Endothelial cell of umbilical vein (primary cell): ENCODE data around the gene OSBPL8. TPM values are rescaled to one million over a fixed set of nuclear protein-coding genes. Genes with fewer than 3 reads are reported as not detected.

Experiments
- BruUV-seq: library from RNA; stranded (reverse); fragments of 400-500 nt; replicated peaks from 2 replicates; lab custom pipeline; 2021; lab: Mats Ljungman, UMichigan
- CTCF ChIA-PET: fragments of 300-600, 350-600 bp; sonication (Branson Sonifier 250); formaldehyde crosslinking; loops from one replicate; lab custom pipeline; 2021; ENCODE audit warnings: antibody characterized with exemption, inconsistent platforms; lab: Charles Lee
- POLR2A ChIA-PET: fragments of 300-600, 350-600 bp; sonication (Branson Sonifier 250); formaldehyde crosslinking; loops from one replicate; lab custom pipeline; 2021; ENCODE audit warnings: antibody characterized with exemption, inconsistent platforms; lab: Charles Lee
- DNase-seq: peaks from one replicate; pipeline ENCODE4 v3.0.0-alpha.2; 2011; ENCODE audit warnings: low read depth, low spot score
- FAIRE-seq: peaks from 2 replicates; lab custom pipeline; 2011; peaks lifted over from hg19 to GRCh38; lab: Jason Lieb, UNC
- H2AFZ ChIP-seq: 2 replicates; pipeline ENCODE4 v1.6.0; 2012; ENCODE audit warnings: low read depth, low read length, control low read depth, inconsistent platforms
- H3K27ac ChIP-seq: 2 replicates; pipeline ENCODE4 v1.5.1; 2011; ENCODE audit warnings: low read depth, mild to moderate bottlenecking, control low read depth, low read length, moderate library complexity; ENCODE audit not compliant: insufficient read depth
- H3K27me3 ChIP-seq, 2 experiments: 2 replicates each; pipeline versions ENCODE4 v1.6.0 to v1.6.1; 2011; ENCODE audit warnings: low read length in 2 of 2, mixed read lengths in 1 of 2; ENCODE audit not compliant: control insufficient read depth in 2 of 2, insufficient read depth in 2 of 2
- H3K36me3 ChIP-seq, 2 experiments: 2 replicates in 1 of 2; 3 replicates in 1 of 2; pipeline ENCODE4 v1.5.1; 2011; ENCODE audit warnings: low read length in 2 of 2, mild to moderate bottlenecking in 1 of 2, moderate library complexity in 1 of 2; ENCODE audit not compliant: control insufficient read depth in 2 of 2, insufficient read depth in 2 of 2; ENCODE audit errors: extremely low read depth in 1 of 2
- H3K4me1 ChIP-seq: 3 replicates; pipeline ENCODE4 v1.5.1; 2011; ENCODE audit warnings: mild to moderate bottlenecking, low read length; ENCODE audit not compliant: control insufficient read depth, insufficient read depth; ENCODE audit errors: extremely low read depth
- H3K4me2 ChIP-seq: 2 replicates; pipeline ENCODE4 v1.6.1; 2011; ENCODE audit warnings: low read length, control low read depth, mixed read lengths; ENCODE audit not compliant: insufficient read depth
- H3K4me3 ChIP-seq, 3 experiments: fragments of 200-600 bp in 1 of 3; sonication (generic), shearing (Covaris generic) in 1 of 3; replicated peaks in 1 of 3; 2 replicates each; pipeline ENCODE4 v1.5.1; 2011 to 2016; ENCODE audit warnings: control low read depth in 3 of 3, low read length in 3 of 3, mild to moderate bottlenecking in 2 of 3, inconsistent platforms in 1 of 3, low read depth in 1 of 3, moderate library complexity in 1 of 3; ENCODE audit not compliant: insufficient read depth in 1 of 3
- H3K79me2 ChIP-seq: 2 replicates; pipeline ENCODE4 v1.6.0; 2012; ENCODE audit warnings: low read length, inconsistent platforms; ENCODE audit not compliant: control insufficient read depth, insufficient read depth
- H3K9ac ChIP-seq: replicated peaks from 2 replicates; pipeline ENCODE3; 2011; ENCODE audit warnings: low read length, control low read depth; ENCODE audit not compliant: insufficient read depth; ENCODE audit errors: extremely low read depth
- H3K9me1 ChIP-seq: replicated peaks from 3 replicates; pipeline ENCODE4 v1.6.0; 2011; ENCODE audit warnings: mild to moderate bottlenecking, low read length; ENCODE audit not compliant: control insufficient read depth, insufficient read depth; ENCODE audit errors: extremely low read depth
- H3K9me3 ChIP-seq: replicated peaks from 2 replicates; pipeline ENCODE4 v1.5.1; 2012; ENCODE audit warnings: low read length, inconsistent platforms; ENCODE audit not compliant: control insufficient read depth, insufficient read depth
- H4K20me1 ChIP-seq: replicated peaks from 2 replicates; pipeline ENCODE3; 2011; ENCODE audit warnings: mild to moderate bottlenecking, low read length; ENCODE audit not compliant: control insufficient read depth, insufficient read depth; ENCODE audit errors: extremely low read depth
- EZH2 ChIP-seq: IDR thresholded peaks from 2 replicates; pipeline ENCODE4 v1.6.1; 2012; ENCODE audit warnings: borderline replicate concordance, low read depth, mild to moderate bottlenecking, moderate library complexity, low read length, inconsistent platforms; ENCODE audit not compliant: severe bottlenecking
- FOS ChIP-seq: IDR thresholded peaks from 2 replicates; pipeline ENCODE4 v1.6.1; 2011; ENCODE audit warnings: mild to moderate bottlenecking, low read length, moderate library complexity, borderline replicate concordance; ENCODE audit not compliant: insufficient read depth
- GATA2 ChIP-seq: IDR thresholded peaks from 2 replicates; pipeline ENCODE4 v1.7.0; 2011; ENCODE audit warnings: low read depth, mild to moderate bottlenecking, moderate library complexity, mixed read lengths, low read length; ENCODE audit not compliant: insufficient read length, insufficient read depth
- JUN ChIP-seq: IDR thresholded peaks from 2 replicates; pipeline ENCODE4 v1.6.1; 2011; ENCODE audit warnings: borderline replicate concordance, low read depth; ENCODE audit not compliant: insufficient read length, insufficient read depth
- MAX ChIP-seq: IDR thresholded peaks from 2 replicates; pipeline ENCODE4 v1.6.1; 2011; ENCODE audit not compliant: insufficient read depth, insufficient read length
- MYC ChIP-seq: IDR thresholded peaks from one replicate; pipeline ENCODE4 v1.6.1; 2011; ENCODE audit warnings: mild to moderate bottlenecking, low read depth, low read length
- POLR2AphosphoS5 ChIP-seq: IDR thresholded peaks from 2 replicates; pipeline ENCODE4 v1.6.1; 2012; ENCODE audit warnings: low read depth, mild to moderate bottlenecking, control low read depth, low read length, moderate library complexity; ENCODE audit not compliant: insufficient read depth
- dilution Hi-C: fragments of 300-500 bp; cut with MboI; formaldehyde crosslinking; loops from one replicate; pipeline ENCODE4 v1.15.0; 2019; ENCODE audit warnings: low sequenced_read_pairs; ENCODE audit not compliant: extremely low pct_ligation_motif_present
- intact Hi-C: fragments of 100-400 bp; cut with micrococcal nuclease; formaldehyde crosslinking; loops from one replicate; pipeline ENCODE4 v1.10.0; 2022
- polyA plus RNA-seq, 4 experiments: library from polyadenylated mRNA; depleted of rRNA in 3 of 4; stranded (reverse) in 3 of 4; unstranded in 1 of 4; fragments of >200 nt; gene quantifications; 2 replicates each; pipeline versions ENCODE4 v1.2.1 to v1.2.3, GENCODE V29; 2011 to 2012; ENCODE audit warnings: missing spikeins in 1 of 4
- small RNA-seq: library from RNA; depleted of rRNA; stranded (forward); fragments of <200 nt; gene quantifications from one replicate; pipeline ENCODE3, GENCODE V24; 2012; ENCODE audit warnings: low replicate concordance, low read depth; ENCODE audit not compliant: insufficient read depth, insufficient read length
- total RNA-seq: library from RNA; stranded (reverse); gene quantifications from 2 replicates; pipeline ENCODE4 v1.2.3, GENCODE V29; 2021

OSBPL8 gene
- total and polyA plus RNA-seq, 2 donors (not counting 3 experiments of a cell fraction or from before 2014, with no cell fraction given) = 10.3 to 47.6 TPM

DNA sequence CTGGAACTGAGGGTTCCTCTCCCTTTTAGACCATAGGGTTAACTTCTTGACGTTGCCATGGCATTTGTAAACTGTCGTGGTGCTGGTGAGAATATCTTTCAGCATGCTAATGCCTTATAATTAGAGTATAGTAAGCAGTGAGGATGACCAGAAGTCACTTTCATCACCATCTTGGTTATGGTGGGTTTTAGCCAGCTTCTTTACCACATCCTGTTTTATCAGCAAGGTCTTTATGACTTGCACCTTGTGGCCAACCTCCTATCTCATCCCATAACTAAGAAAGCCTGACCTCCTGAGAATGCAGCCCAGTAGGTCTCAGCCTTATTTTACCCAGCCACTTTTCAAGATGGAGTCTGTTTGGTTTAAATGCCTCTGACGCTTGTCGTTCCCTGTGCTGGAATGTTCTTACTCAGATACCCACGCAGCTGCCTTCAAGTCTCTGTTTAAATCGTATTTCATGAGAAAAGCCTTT is 255.5 kb downstream of the OSBPL8 start:
- dilution Hi-C loops = no loop called here
- no peak overlapping the region for H3K4me3 ChIP-seq
- no peak overlapping the region for H3K27ac ChIP-seq
- no peak for FAIRE-seq
- no peak overlapping the region for H3K4me2 ChIP-seq
- peaks cover 9% of the 10 kb centered on the region for H3K4me1 ChIP-seq
- H3K9me1 ChIP-seq = no peaks in the 10 kb centered on the region
- POLR2A ChIA-PET = no interaction called here
- TF ChIP-seq MAX (no peak), FOS (no peak), EZH2 (no peak), POLR2AphosphoS5 (no peak), JUN (no peak), GATA2 (no peak)
- H3K27me3 ChIP-seq = no peaks in the 10 kb centered on the region
- intact Hi-C loops = no loop called here
- H3K79me2 ChIP-seq = no peaks in the 10 kb centered on the region
- DNase-seq = no peak
- H3K36me3 ChIP-seq = no peaks in the 10 kb centered on the region
- no peaks in the 10 kb centered on the region for H4K20me1 ChIP-seq
- CTCF ChIA-PET = no interaction called here
- no peak overlapping the region for H3K9ac ChIP-seq
- H3K9me3 ChIP-seq = no peaks in the 10 kb centered on the region
- no TSS peak for BruUV-seq
- H2AFZ ChIP-seq = no peak overlapping the region

DNA sequence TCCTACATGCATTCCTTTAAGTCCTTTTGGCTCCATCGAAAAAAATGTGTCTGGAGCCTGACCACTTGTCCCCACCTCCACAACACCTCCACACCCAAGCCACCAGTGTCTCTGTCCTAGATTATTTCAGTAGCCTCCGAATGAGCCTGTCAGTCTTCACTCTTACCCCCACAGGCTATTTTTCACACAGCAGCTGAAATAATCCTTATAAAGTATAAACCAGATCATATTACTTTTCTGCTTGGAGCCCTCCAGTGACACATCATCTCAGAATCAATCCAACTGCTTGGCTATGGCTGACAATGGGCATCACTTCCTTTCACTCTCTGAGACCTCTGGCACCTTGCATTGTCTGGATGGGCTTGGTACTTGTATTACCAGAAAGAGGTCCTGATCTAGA is 256.2 kb downstream of the OSBPL8 start:
- intact Hi-C loops (no loop called here), dilution Hi-C loops (no loop called here)
- H3K9me3 ChIP-seq = no peaks in the 10 kb centered on the region
- no peak overlapping the region for H3K9ac ChIP-seq
- BruUV-seq = no TSS peak
- TF ChIP-seq JUN = no peak
- no peak for TF ChIP-seq MYC
- TF ChIP-seq MAX = no peak
- H3K4me3 ChIP-seq = no peak overlapping the region
- peaks cover 3% of the 10 kb centered on the region for H3K4me1 ChIP-seq
- no peaks in the 10 kb centered on the region for H3K27me3 ChIP-seq
- H4K20me1 ChIP-seq = no peaks in the 10 kb centered on the region
- H2AFZ ChIP-seq = no peak overlapping the region
- H3K9me1 ChIP-seq = no peaks in the 10 kb centered on the region
- ChIA-PET CTCF (no interaction called here), POLR2A (no interaction called here)
- no peak for FAIRE-seq
- H3K4me2 ChIP-seq = no peak overlapping the region
- no peaks in the 10 kb centered on the region for H3K36me3 ChIP-seq
- no peak for DNase-seq
- H3K79me2 ChIP-seq = no peaks in the 10 kb centered on the region
- H3K27ac ChIP-seq = no peak overlapping the region

Small RNA genes within 50 kb of the gene (small RNA-seq; reads per million reads assigned to genes)
- gene RN7SKP172 = not detected

Other genes with a start within 250 kb of the OSBPL8 start
- gene BBS10, start 211.4 kb downstream of the OSBPL8 start, total RNA-seq = 7.5 and 7.8 TPM in 2 replicates
- gene BBS10, start 211.4 kb downstream of the OSBPL8 start, polyA plus RNA-seq = 2.8 and 3.4 TPM in 2 replicates
- 23.6 and 26.9 TPM in 2 replicates for gene ZDHHC17, start 204.3 kb upstream of the OSBPL8 start, total RNA-seq
- gene ZDHHC17, start 204.3 kb upstream of the OSBPL8 start, polyA plus RNA-seq = 14.9 and 21.2 TPM in 2 replicates